KMS-11 (cell line): Measurements from ENCODE around the gene GTSE1.

Source experiments
- H2AFZ ChIP-seq: fragments of 200-600 bp; sonication (generic); 2 replicates; pipeline ENCODE4 v1.6.1; 2016; ENCODE audit warnings: antibody characterized with exemption, mixed run types, low read depth
- H3K27ac ChIP-seq: fragments of 200-600 bp; sonication (generic); 2 replicates; pipeline ENCODE4 v1.6.1; 2016; ENCODE audit warnings: mild to moderate bottlenecking, mixed run types
- H3K27me3 ChIP-seq: fragments of 200-600 bp; sonication (generic); 2 replicates; pipeline ENCODE4 v1.6.1; 2017; ENCODE audit warnings: mild to moderate bottlenecking, low read depth, mixed run types, moderate library complexity; ENCODE audit not compliant: insufficient read depth
- H3K36me3 ChIP-seq: fragments of 200-600 bp; sonication (generic); 2 replicates; pipeline ENCODE4 v1.6.1; 2017; ENCODE audit warnings: mild to moderate bottlenecking, mixed run types; ENCODE audit not compliant: insufficient read depth
- H3K4me1 ChIP-seq: fragments of 200-600 bp; sonication (generic); 2 replicates; pipeline ENCODE4 v1.6.1; 2016; ENCODE audit warnings: mild to moderate bottlenecking, low read depth, mixed run types; ENCODE audit not compliant: poor library complexity, severe bottlenecking
- H3K4me2 ChIP-seq: fragments of 200-600 bp; sonication (generic); 2 replicates; pipeline ENCODE4 v1.7.0; 2016; ENCODE audit warnings: mild to moderate bottlenecking, mixed run types
- H3K4me3 ChIP-seq: fragments of 200-600 bp; sonication (generic); IDR thresholded peaks from 2 replicates; pipeline ENCODE4 v1.6.1; 2017; ENCODE audit warnings: low read depth, low read length, mixed read lengths; ENCODE audit not compliant: insufficient read depth
- H3K79me2 ChIP-seq: fragments of 200-600 bp; sonication (generic); 2 replicates; pipeline ENCODE4 v1.6.1; 2016; ENCODE audit warnings: low read depth, mixed run types; ENCODE audit not compliant: insufficient read depth
- H3K9ac ChIP-seq: fragments of 200-600 bp; sonication (generic); 2 replicates; pipeline ENCODE4 v1.6.1; 2016; ENCODE audit warnings: mild to moderate bottlenecking, mixed run types
- H4K20me1 ChIP-seq: fragments of 200-600 bp; sonication (generic); 2 replicates; pipeline ENCODE4 v1.6.1; 2016; ENCODE audit warnings: mild to moderate bottlenecking, mixed run types; ENCODE audit not compliant: insufficient read depth
- TF ChIP-seq, protein P1 (sequence below): fragments of 200-600 bp; sonication (generic); conservative IDR thresholded peaks from 2 replicates; pipeline ENCODE4 v1.6.1; 2017; ENCODE audit warnings: low read depth, mild to moderate bottlenecking, antibody characterized with exemption, low read length, moderate library complexity, mixed read lengths

GTSE1 gene, protein sequence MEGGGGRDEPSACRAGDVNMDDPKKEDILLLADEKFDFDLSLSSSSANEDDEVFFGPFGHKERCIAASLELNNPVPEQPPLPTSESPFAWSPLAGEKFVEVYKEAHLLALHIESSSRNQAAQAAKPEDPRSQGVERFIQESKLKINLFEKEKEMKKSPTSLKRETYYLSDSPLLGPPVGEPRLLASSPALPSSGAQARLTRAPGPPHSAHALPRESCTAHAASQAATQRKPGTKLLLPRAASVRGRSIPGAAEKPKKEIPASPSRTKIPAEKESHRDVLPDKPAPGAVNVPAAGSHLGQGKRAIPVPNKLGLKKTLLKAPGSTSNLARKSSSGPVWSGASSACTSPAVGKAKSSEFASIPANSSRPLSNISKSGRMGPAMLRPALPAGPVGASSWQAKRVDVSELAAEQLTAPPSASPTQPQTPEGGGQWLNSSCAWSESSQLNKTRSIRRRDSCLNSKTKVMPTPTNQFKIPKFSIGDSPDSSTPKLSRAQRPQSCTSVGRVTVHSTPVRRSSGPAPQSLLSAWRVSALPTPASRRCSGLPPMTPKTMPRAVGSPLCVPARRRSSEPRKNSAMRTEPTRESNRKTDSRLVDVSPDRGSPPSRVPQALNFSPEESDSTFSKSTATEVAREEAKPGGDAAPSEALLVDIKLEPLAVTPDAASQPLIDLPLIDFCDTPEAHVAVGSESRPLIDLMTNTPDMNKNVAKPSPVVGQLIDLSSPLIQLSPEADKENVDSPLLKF

GRCh38 chr22:46296257-46297150, at the start of gene GTSE1:
Gene GTSE1 (plus strand): TSS chr22:46296870. CDS start chr22:46297401, 531 bp downstream.
- H3K4me3 ChIP-seq: no peak within 1 kb of the TSS
- peak within 1 kb of the TSS; percentile 97 for H3K4me2 ChIP-seq
- no peaks in the 10 kb centered on the region for H4K20me1 ChIP-seq
- TF ChIP-seq, protein P1, sequence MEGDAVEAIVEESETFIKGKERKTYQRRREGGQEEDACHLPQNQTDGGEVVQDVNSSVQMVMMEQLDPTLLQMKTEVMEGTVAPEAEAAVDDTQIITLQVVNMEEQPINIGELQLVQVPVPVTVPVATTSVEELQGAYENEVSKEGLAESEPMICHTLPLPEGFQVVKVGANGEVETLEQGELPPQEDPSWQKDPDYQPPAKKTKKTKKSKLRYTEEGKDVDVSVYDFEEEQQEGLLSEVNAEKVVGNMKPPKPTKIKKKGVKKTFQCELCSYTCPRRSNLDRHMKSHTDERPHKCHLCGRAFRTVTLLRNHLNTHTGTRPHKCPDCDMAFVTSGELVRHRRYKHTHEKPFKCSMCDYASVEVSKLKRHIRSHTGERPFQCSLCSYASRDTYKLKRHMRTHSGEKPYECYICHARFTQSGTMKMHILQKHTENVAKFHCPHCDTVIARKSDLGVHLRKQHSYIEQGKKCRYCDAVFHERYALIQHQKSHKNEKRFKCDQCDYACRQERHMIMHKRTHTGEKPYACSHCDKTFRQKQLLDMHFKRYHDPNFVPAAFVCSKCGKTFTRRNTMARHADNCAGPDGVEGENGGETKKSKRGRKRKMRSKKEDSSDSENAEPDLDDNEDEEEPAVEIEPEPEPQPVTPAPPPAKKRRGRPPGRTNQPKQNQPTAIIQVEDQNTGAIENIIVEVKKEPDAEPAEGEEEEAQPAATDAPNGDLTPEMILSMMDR: no peak
- H3K36me3 ChIP-seq: peaks cover 3% of the 10 kb centered on the region; the same call in 1 of the 2 replicates
- peaks cover 52% of the 10 kb centered on the region for H3K4me1 ChIP-seq
- H3K27me3 ChIP-seq: no peaks in the 10 kb centered on the region
- peak within 1 kb of the TSS; percentile 57 for H2AFZ ChIP-seq
- peaks cover 43% of the 10 kb centered on the region for H3K79me2 ChIP-seq
- peak within 1 kb of the TSS; percentile 69 for H3K9ac ChIP-seq
- peak within 1 kb of the TSS; percentile 77 for H3K27ac ChIP-seq

GRCh38 chr22:46247443-46247975, 49.2 kb upstream of the GTSE1 start:
- 0 out of 2 replicates have a peak, but pooled peaks cover 4% of the 10 kb centered on the region for H3K79me2 ChIP-seq
- H3K27me3 ChIP-seq: no peaks in the 10 kb centered on the region
- H3K27ac ChIP-seq: no peak overlapping the region
- TF ChIP-seq, protein P1: no peak
- H3K9ac ChIP-seq: no peak overlapping the region
- no peak overlapping the region for H3K4me2 ChIP-seq
- H3K36me3 ChIP-seq: no peaks in the 10 kb centered on the region
- no peak overlapping the region for H2AFZ ChIP-seq
- H3K4me1 ChIP-seq: peaks cover 21% of the 10 kb centered on the region
- no peaks in the 10 kb centered on the region for H4K20me1 ChIP-seq
- no peak overlapping the region for H3K4me3 ChIP-seq

DNA sequence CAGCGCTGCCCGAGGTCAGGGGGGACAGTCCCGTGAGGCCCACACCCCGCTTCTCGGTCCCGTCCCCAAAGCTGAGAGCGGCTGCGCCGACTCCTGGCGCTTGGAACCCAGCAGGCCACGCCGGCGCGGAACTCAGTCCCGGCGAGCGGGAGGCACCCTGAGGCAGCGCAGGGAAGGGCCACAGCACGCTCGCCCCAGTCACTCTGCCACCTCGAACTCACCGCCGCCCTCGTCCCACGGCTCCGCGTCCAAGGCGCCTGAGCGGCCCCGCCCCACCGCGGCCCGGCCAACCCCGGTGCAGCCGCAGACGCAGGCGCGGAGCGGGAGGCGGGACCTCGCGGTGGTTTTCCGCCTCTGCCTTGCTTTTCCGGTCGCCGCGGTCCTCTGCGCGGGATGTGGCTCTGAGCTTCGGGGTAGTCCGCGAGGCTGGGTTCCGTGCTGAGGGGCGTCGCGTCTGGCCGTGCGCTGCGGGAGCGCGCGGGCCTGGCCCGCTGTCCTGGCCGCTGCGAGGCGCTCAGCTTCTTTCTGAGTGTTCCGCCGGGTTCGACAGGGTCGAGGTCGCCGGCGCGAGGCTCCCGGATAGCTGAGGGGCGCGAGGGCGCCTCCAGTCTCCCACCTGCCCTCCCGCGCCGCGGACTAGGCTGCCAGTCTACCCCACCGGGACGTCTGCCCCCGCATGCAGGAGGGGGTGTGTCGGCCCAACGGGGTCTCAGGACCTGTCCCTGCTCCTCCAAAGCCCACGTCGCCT, 46.5 kb upstream of the GTSE1 start, which contains the start of gene CDPF1:
Gene CDPF1 (minus strand): TSS at position 259 of the 748 bp plus-strand sequence. CDS start 2,009 bp downstream, outside the sequence.
- Histone ChIP-seq H4K20me1 (no peaks in the 10 kb centered on the region), H2AFZ (peak within 1 kb of the TSS; percentile 64; the same call in 1 of the 2 replicates), H3K4me2 (peak within 1 kb of the TSS; percentile 93), H3K4me1 (peaks cover 18% of the 10 kb centered on the region), H3K27me3 (no peaks in the 10 kb centered on the region), H3K9ac (peak within 1 kb of the TSS; percentile 66), H3K27ac (peak within 1 kb of the TSS; percentile 65), H3K36me3 (no peaks in the 10 kb centered on the region), H3K79me2 (0 out of 2 replicates have a peak, but pooled peaks cover 4% of the 10 kb centered on the region), H3K4me3 (no peak within 1 kb of the TSS)
- TF ChIP-seq, protein P1: no peak
